Pulmonary artery endothelial cell (primary cell): ENCODE results near the gene RNF186. TPM values are rescaled to one million over a fixed set of nuclear protein-coding genes. Genes with fewer than 3 reads are reported as not detected.

Source experiments
- DNase-seq: peaks from one replicate; pipeline ENCODE4 v3.0.0-alpha.2; 2011; ENCODE audit warnings: low read depth, low spot score
- total RNA-seq: library from RNA; depleted of rRNA; stranded (reverse); fragments of >200 nt; gene quantifications from 2 replicates; pipeline ENCODE4 v1.2.3, GENCODE V29; 2014

RNF186 gene
- total RNA-seq, 1 donor from 2014 or later, result not detected

DNA sequence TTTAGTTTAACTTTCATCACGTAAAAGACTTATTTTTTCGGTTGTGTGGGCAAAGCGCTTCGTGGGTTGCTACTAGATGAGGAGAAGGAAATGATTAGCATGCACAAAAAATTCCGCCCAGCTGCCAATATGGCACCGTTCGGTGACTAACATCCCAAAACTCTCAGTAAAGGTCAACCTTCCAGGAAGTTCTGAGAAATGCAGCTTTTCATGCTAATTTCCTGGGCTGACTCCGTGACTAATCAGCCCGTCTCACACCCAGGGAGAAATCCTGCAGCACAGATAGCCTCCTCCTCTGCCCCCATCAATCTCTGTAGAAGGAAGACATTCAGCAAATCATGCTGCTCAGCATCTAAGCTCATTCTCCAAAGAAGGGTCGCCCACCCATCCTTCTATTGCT lies 49.5 kb downstream of the RNF186 start:
- peak; percentile 84 for DNase-seq

DNA sequence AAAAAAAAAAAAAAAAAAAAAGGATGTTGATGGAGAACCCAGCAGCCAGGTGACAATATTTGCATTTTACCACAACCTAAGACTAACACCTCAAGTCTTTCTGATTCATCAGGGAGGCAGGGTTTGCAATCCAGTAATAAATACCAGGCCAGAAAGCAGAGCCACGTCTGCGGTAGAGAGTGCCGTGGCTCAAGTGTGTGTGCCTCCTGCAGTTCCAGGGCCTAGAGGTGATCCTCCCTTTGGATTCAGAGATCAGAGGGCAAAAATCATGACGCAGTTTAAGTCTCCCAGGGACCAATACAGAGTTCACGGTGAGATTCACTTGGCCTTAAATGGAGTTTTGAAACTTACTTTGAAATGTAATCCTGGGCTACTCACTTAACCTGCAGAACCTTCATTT lies 50.2 kb downstream of the RNF186 start:
- no peak for DNase-seq

Other genes with a start within 250 kb of the RNF186 start
- gene NBL1, start 171.0 kb downstream of the RNF186 start, total RNA-seq, result 45.7 and 74.6 TPM in 2 replicates
- gene HTR6, start 150.4 kb downstream of the RNF186 start, total RNA-seq, result not detected in 2 replicates
- gene TMCO4, start 15.4 kb downstream of the RNF186 start, total RNA-seq, result 7.3 and 12.5 TPM in 2 replicates
- 4.2 and 4.7 TPM in 2 replicates for gene OTUD3, start 67.1 kb upstream of the RNF186 start, total RNA-seq
- not detected in 2 replicates for gene PLA2G2E, start 108.3 kb upstream of the RNF186 start, total RNA-seq
- not detected in 2 replicates for gene PLA2G2A, start 164.3 kb upstream of the RNF186 start, total RNA-seq